ENCODE measurements around the gene SCARF1. TPM values are rescaled to one million over a fixed set of nuclear protein-coding genes. Genes with fewer than 3 reads are reported as not detected.
"Not testable (repeated sequence)": the region's sequence is repeated elsewhere in the genome, so short reads cannot be mapped to it uniquely, and the experiment has no call there.

SCARF1 gene, protein sequence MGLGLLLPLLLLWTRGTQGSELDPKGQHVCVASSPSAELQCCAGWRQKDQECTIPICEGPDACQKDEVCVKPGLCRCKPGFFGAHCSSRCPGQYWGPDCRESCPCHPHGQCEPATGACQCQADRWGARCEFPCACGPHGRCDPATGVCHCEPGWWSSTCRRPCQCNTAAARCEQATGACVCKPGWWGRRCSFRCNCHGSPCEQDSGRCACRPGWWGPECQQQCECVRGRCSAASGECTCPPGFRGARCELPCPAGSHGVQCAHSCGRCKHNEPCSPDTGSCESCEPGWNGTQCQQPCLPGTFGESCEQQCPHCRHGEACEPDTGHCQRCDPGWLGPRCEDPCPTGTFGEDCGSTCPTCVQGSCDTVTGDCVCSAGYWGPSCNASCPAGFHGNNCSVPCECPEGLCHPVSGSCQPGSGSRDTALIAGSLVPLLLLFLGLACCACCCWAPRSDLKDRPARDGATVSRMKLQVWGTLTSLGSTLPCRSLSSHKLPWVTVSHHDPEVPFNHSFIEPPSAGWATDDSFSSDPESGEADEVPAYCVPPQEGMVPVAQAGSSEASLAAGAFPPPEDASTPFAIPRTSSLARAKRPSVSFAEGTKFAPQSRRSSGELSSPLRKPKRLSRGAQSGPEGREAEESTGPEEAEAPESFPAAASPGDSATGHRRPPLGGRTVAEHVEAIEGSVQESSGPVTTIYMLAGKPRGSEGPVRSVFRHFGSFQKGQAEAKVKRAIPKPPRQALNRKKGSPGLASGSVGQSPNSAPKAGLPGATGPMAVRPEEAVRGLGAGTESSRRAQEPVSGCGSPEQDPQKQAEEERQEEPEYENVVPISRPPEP
- total RNA-seq, result 4.6 TPM

DNA sequence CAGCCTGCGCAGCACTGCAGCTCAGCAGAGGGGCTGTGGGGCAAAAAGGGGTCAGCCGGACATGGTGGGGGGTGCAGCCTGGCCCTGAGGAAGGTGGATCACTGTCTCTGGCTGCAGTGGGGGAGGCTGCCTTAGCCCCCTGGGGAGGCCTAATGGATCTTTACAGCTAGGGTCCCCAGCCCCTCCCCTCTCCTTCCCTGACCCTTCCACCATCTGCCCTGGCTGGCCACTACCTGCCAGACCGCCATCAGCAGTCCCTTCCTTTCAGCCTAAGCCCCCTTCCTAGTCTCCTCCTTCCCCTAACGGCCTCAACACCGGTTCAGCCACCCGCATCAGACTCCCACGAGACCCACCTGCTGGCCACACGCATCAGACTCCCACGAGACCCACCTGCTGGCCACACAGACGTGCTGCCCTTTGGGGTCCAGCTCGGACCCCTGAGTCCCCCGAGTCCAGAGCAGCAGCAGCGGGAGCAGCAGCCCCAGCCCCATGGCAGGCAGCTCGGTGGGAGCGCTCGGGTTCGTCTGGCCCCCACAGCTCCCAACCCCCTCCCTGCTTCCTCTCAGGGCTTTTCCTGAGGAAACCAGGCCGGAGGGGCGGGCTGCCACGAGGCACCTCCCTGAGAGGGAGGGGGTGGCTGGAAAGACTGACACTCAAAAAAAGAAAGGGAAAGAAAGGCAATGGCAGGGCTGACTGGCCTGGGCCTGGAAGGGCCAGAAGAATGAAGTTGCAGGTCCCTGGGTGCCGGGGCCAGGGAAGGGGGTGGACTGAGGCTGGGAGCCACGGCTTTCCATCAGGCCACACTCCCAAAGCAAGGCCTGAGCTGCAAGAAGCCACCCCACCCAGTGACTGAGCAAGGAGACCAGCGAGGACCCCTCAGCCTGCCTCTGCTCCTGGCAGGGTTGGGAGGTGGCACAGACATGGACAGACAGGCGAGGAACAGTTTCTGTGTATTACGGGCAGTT, at the start of gene SCARF1:
Gene SCARF1, minus strand, starts transcription at position 526 of the 965 bp plus-strand sequence. Its CDS starts 35 bp downstream, at position 491.
- peak within 1 kb of the TSS; percentile 26 for H3K4me3 ChIP-seq (ENCODE audit: low read length)
- H3K4me1 ChIP-seq (ENCODE audit: insufficient read depth, low read length), result peaks cover 58% of the 10 kb centered on the region
- H3K9me3 ChIP-seq (ENCODE audit: low read depth, low read length), result no peaks in the 10 kb centered on the region
- H3K27me3 ChIP-seq (ENCODE audit: insufficient read depth, low read length), result no peaks in the 10 kb centered on the region

DNA sequence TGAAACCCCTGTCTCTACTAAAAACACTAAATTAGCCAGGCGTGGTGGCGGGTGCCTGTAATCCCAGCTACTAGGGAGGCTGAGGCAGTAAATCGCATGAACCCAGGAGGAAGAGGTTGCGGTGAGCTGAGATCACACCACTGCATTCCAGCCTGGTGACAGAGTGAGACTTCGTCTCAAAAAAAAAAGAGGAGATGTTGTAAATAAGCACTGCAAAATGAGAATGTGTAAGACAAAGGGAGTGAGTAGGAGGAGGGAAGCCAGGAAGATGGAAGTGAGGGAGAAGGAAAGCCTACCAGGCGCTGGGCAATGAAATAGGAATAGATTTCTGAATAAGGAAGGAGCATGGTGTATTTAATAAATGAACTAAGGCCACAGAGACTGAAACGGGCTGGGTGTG, 47.8 kb upstream of the SCARF1 start:
- H3K9me3 ChIP-seq (ENCODE audit: low read depth, low read length), result no peaks in the 10 kb centered on the region
- no peaks in the 10 kb centered on the region for H3K4me1 ChIP-seq (ENCODE audit: insufficient read depth, low read length)
- H3K4me3 ChIP-seq (ENCODE audit: low read length), result no peak overlapping the region
- no peaks in the 10 kb centered on the region for H3K27me3 ChIP-seq (ENCODE audit: insufficient read depth, low read length)

- Histone ChIP-seq H3K9me3 (ENCODE audit: low read depth, low read length) (no peaks in the 10 kb centered on the region), H3K27me3 (ENCODE audit: insufficient read depth, low read length) (no peaks in the 10 kb centered on the region), H3K4me3 (ENCODE audit: low read length) (no peak overlapping the region), H3K4me1 (ENCODE audit: insufficient read depth, low read length) (no peaks in the 10 kb centered on the region)
Measured at GRCh38 chr17:1690544-1691221, 45.2 kb upstream of the SCARF1 start.

DNA sequence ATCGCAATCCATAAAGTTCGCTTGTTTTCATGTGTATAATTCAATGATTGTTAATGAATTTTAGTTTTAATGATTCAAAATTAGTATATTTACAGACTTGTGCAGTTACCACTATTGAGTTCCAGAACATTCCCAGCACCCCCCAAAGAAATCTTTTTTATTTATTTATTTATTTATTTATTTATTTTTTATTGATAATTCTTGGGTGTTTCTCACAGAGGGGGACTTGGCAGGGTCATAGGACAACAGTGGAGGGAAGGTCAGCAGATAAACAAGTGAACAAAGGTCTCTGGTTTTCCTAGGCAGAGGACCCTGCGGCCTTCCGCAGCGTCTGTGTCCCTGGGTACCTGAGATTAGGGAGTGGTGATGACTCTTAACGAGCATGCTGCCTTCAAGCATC, 42.9 kb upstream of the SCARF1 start:
- H3K4me3 ChIP-seq (ENCODE audit: low read length); H3K9me3 ChIP-seq (ENCODE audit: low read depth, low read length); H3K4me1 ChIP-seq (ENCODE audit: insufficient read depth, low read length); H3K27me3 ChIP-seq (ENCODE audit: insufficient read depth, low read length): not testable (repeated sequence)

- Histone ChIP-seq H3K9me3 (ENCODE audit: low read depth, low read length) (no peaks in the 10 kb centered on the region), H3K4me3 (ENCODE audit: low read length) (no peak overlapping the region), H3K27me3 (ENCODE audit: insufficient read depth, low read length) (no peaks in the 10 kb centered on the region), H3K4me1 (ENCODE audit: insufficient read depth, low read length) (peaks cover 20% of the 10 kb centered on the region)
Measured at GRCh38 chr17:1686086-1686485, 40.6 kb upstream of the SCARF1 start.

- Histone ChIP-seq H3K4me3 (ENCODE audit: low read length) (peak within 1 kb of the TSS; percentile 95), H3K9me3 (ENCODE audit: low read depth, low read length) (no peaks in the 10 kb centered on the region), H3K27me3 (ENCODE audit: insufficient read depth, low read length) (no peaks in the 10 kb centered on the region), H3K4me1 (ENCODE audit: insufficient read depth, low read length) (peaks cover 20% of the 10 kb centered on the region)
Measured at GRCh38 chr17:1684378-1685189, 39.1 kb upstream of the SCARF1 start, which contains the start of gene PRPF8. PRPF8 (minus strand) TSS chr17:1684867; CDS start chr17:1684571, 296 bp downstream.

DNA sequence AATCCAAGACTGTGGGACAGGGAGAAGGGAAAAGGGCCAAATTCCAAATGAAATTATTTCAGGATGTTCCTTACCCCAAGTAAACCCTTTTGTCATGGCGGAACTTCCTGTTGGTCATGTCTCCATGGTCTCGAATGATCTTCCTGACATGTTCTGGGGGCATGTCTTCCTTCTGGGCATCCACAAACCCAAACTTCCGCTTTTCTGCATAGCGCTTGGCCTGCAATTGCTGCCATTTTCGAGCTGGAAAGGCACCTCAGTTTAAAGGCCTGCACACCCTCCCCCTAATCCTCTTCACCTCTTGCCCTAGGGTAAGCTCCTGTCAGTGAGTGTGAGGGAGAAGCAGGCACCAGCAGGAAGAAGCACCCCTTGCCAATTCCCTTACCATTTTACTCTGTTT, 37.9 kb upstream of the SCARF1 start:
- Histone ChIP-seq H3K4me3 (ENCODE audit: low read length) (peak overlapping the region; percentile 95), H3K27me3 (ENCODE audit: insufficient read depth, low read length) (no peaks in the 10 kb centered on the region), H3K4me1 (ENCODE audit: insufficient read depth, low read length) (peaks cover 20% of the 10 kb centered on the region), H3K9me3 (ENCODE audit: low read depth, low read length) (no peaks in the 10 kb centered on the region)

DNA sequence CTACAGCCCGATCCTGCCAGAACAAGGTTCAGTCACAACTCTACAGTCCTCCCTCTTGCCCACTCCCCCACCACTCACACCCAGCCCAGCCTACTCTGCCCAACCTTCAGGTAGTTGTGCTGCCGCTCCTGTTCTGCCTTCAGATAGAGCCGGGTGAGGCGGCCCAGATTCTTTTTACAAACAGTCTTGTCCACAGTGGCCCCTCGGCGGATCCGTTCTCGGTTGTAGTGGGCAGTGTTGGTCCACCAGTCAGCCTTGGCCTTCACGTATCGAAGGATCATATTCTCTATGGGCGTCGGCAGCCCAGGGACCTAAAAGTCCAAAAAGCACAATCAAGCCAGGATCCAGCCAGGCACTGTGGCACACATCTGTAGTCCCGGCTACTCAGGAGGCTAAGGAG, 30.9 kb upstream of the SCARF1 start:
- no peaks in the 10 kb centered on the region for H3K4me1 ChIP-seq (ENCODE audit: insufficient read depth, low read length)
- no peak overlapping the region for H3K4me3 ChIP-seq (ENCODE audit: low read length)
- H3K9me3 ChIP-seq (ENCODE audit: low read depth, low read length), result no peaks in the 10 kb centered on the region
- no peaks in the 10 kb centered on the region for H3K27me3 ChIP-seq (ENCODE audit: insufficient read depth, low read length)

- Histone ChIP-seq H3K9me3 (ENCODE audit: low read depth, low read length) (no peaks in the 10 kb centered on the region), H3K4me3 (ENCODE audit: low read length) (no peak overlapping the region), H3K4me1 (ENCODE audit: insufficient read depth, low read length) (no peaks in the 10 kb centered on the region), H3K27me3 (ENCODE audit: insufficient read depth, low read length) (no peaks in the 10 kb centered on the region)
Measured at GRCh38 chr17:1673041-1673785, 27.7 kb upstream of the SCARF1 start.

GRCh38 chr17:1663934-1664333, 18.4 kb upstream of the SCARF1 start:
- not testable (repeated sequence) for H3K27me3 ChIP-seq (ENCODE audit: insufficient read depth, low read length); H3K4me1 ChIP-seq (ENCODE audit: insufficient read depth, low read length); H3K9me3 ChIP-seq (ENCODE audit: low read depth, low read length); H3K4me3 ChIP-seq (ENCODE audit: low read length)

- Histone ChIP-seq H3K4me1 (ENCODE audit: insufficient read depth, low read length) (no peaks in the 10 kb centered on the region), H3K4me3 (ENCODE audit: low read length) (no peak overlapping the region), H3K9me3 (ENCODE audit: low read depth, low read length) (no peaks in the 10 kb centered on the region), H3K27me3 (ENCODE audit: insufficient read depth, low read length) (no peaks in the 10 kb centered on the region)
Measured at GRCh38 chr17:1661045-1661444, 15.5 kb upstream of the SCARF1 start.

DNA sequence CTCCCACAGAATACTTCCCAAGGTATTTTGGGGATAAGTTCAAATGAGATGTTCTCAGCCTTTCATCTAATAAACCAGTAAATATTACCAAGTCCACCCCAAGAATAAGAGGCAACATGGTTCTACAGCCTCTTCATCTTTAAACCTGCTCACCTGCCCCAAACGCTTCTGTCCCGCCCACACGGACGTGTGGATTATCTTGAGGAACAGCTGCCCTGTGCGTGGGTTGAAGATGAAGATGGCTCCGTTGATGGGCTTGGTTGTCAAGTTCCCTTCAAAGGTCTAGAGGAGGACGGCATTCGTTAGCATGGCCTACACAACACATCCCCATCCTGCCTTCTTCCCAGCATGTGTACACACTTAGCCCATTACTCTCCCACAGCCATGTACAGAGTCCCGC, 12.6 kb upstream of the SCARF1 start:
- H3K27me3 ChIP-seq (ENCODE audit: insufficient read depth, low read length), result no peaks in the 10 kb centered on the region
- no peaks in the 10 kb centered on the region for H3K9me3 ChIP-seq (ENCODE audit: low read depth, low read length)
- no peak overlapping the region for H3K4me3 ChIP-seq (ENCODE audit: low read length)
- H3K4me1 ChIP-seq (ENCODE audit: insufficient read depth, low read length), result no peaks in the 10 kb centered on the region

DNA sequence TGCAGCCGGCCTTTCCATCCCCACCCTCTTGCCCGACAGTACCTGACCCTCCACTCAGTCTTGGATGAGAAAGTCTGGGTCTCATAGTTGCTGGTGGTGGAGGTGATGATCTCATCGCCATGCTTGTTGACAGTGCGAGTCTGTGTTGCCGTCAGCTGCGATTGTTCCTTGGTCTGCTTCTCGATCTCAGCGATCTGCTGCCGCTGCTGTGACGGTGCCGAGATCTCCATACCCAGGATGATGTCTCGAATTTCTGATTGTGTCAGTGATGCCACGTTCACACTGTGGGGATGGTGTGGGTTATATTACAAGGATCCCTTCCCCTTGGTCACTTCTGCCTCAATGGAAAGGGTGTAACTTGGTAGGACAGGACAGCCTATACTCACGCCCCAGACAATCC, 8.2 kb upstream of the SCARF1 start:
- no peak overlapping the region for H3K4me3 ChIP-seq (ENCODE audit: low read length)
- H3K9me3 ChIP-seq (ENCODE audit: low read depth, low read length), result no peaks in the 10 kb centered on the region
- peaks cover 18% of the 10 kb centered on the region for H3K4me1 ChIP-seq (ENCODE audit: insufficient read depth, low read length)
- H3K27me3 ChIP-seq (ENCODE audit: insufficient read depth, low read length), result no peaks in the 10 kb centered on the region
